GM20431 (cell line): ENCODE measurements around the gene RAB31.

Experiments
- in situ Hi-C: fragments of 300-500 bp; cut with MseI, MboI; formaldehyde crosslinking; loops from one replicate; pipeline ENCODE4 v1.15.0; 2020; ENCODE audit warnings: low sequenced_read_pairs; ENCODE audit not compliant: unreplicated experiment

Gene RAB31

GRCh38 chr18:9710037-9710436, 1.9 kb downstream of the RAB31 start:
- in situ Hi-C loops = no loop called here

- in situ Hi-C loops = no loop called here
These were observed 3.4 kb downstream of the RAB31 start for GRCh38 chr18:9711361-9712129.

- in situ Hi-C loops = no loop called here
These were observed 4.1 kb downstream of the RAB31 start for GRCh38 chr18:9712130-9712577.

- in situ Hi-C loops = no loop called here
These were observed 4.5 kb downstream of the RAB31 start for GRCh38 chr18:9712611-9713010.

- in situ Hi-C loops = no loop called here
These were observed 6.4 kb downstream of the RAB31 start for GRCh38 chr18:9714266-9715087.

GRCh38 chr18:9715088-9715343, 6.9 kb downstream of the RAB31 start:
- in situ Hi-C loops = no loop called here

GRCh38 chr18:9715978-9716774, 8.1 kb downstream of the RAB31 start:
- in situ Hi-C loops = no loop called here

GRCh38 chr18:9716780-9717563, 8.9 kb downstream of the RAB31 start:
- in situ Hi-C loops = no loop called here

GRCh38 chr18:9719421-9719981, 11.4 kb downstream of the RAB31 start:
- in situ Hi-C loops = no loop called here

- in situ Hi-C loops = no loop called here
These were observed 12.2 kb downstream of the RAB31 start for GRCh38 chr18:9720327-9720726.

GRCh38 chr18:9721893-9722550, 13.9 kb downstream of the RAB31 start:
- in situ Hi-C loops = no loop called here

- in situ Hi-C loops = no loop called here
These were observed 14.6 kb downstream of the RAB31 start for GRCh38 chr18:9722691-9723090.

- in situ Hi-C loops = no loop called here
These were observed 16.9 kb downstream of the RAB31 start for GRCh38 chr18:9724797-9725585.

- in situ Hi-C loops = no loop called here
These were observed 18.1 kb downstream of the RAB31 start for GRCh38 chr18:9726175-9726574.

- in situ Hi-C loops = no loop called here
These were observed 18.8 kb downstream of the RAB31 start for GRCh38 chr18:9726936-9727335.

- in situ Hi-C loops = no loop called here
These were observed 22.7 kb downstream of the RAB31 start for GRCh38 chr18:9730786-9731185.

- in situ Hi-C loops = no loop called here
These were observed 23.3 kb downstream of the RAB31 start for GRCh38 chr18:9731380-9731779.

- in situ Hi-C loops = no loop called here
These were observed 23.9 kb downstream of the RAB31 start for GRCh38 chr18:9732031-9732430.
